ENCODE measurements around the gene NEO1.

Gene NEO1

GRCh38 chr15:73344056-73344455, 291.8 kb downstream of the NEO1 start:
- H3K4me3 ChIP-seq (ENCODE audit: low read depth, low read length): no peak overlapping the region

GRCh38 chr15:73345658-73346057, 293.4 kb downstream of the NEO1 start:
- H3K4me3 ChIP-seq (ENCODE audit: low read depth, low read length): no peak overlapping the region

GRCh38 chr15:73346735-73347312, 294.6 kb downstream of the NEO1 start:
- no peak overlapping the region for H3K4me3 ChIP-seq (ENCODE audit: low read depth, low read length)

GRCh38 chr15:73349191-73349590, 296.9 kb downstream of the NEO1 start:
- no peak overlapping the region for H3K4me3 ChIP-seq (ENCODE audit: low read depth, low read length)

GRCh38 chr15:73352082-73352481, 299.8 kb downstream of the NEO1 start:
- no peak overlapping the region for H3K4me3 ChIP-seq (ENCODE audit: low read depth, low read length)

DNA sequence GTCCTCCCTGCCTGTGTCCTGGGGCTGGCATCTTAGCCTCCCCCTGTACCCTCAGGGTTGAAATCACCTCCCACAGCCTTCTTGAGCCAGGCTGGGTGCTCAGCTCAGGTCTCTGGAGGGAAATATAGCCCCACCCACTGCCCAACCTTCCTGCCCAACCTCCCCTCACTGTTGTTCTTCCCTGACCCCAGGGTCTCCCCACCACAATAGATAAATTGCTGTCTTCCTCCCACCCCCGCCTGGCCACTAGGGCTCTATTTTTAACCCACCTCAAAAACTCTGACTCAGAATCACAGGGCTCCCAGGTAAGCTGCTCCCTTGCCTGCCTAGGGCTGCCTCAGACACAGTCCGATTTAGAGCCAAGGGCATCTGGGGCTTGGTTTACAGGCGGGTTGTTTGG, 301.5 kb downstream of the NEO1 start:
- H3K4me3 ChIP-seq (ENCODE audit: low read depth, low read length): no peak overlapping the region

GRCh38 chr15:73354241-73354640, 302.0 kb downstream of the NEO1 start:
- H3K4me3 ChIP-seq (ENCODE audit: low read depth, low read length): no peak overlapping the region

Measured in iPS-11a (cell line).